NCI-H1417 (cell line): ENCODE measurements around the gene S100A12.
"Not testable (repeated sequence)": the region's sequence is repeated elsewhere in the genome, so short reads cannot be mapped to it uniquely, and the experiment has no call there.

Source experiments
- DNase-seq, 3 experiments: peaks; one replicate each; lab custom pipeline; 2025; lab: John Stamatoyannopoulos, UW

The S100A12 gene

DNA sequence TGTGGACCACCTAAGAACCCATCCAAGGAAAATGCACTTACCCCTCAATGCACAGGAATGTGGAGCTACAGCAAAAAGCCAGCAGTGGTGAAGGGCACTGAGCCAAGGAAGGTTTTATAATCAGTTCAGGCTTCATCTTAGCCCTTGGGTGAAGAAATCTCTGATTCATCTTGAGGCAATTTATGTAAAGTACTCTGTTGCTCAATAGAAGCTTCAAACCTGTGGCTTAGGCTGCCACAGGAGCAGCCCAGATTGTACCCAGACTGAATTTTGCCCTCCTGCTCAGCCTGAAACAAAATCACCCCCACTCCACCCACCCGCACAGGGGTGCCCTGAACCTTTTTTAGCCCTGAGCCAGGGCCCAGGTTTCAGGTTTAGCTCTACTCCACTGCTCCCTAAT is at the start of gene S100A12:
Gene S100A12, minus strand, starts transcription at position 111 of the 400 bp plus-strand sequence. CDS start 1,029 bp downstream, outside the sequence.
- DNase-seq, result no peak

- DNase-seq, result no peak
Observed at GRCh38 chr1:153422450-153423068, 47.1 kb upstream of the S100A12 start.

DNA sequence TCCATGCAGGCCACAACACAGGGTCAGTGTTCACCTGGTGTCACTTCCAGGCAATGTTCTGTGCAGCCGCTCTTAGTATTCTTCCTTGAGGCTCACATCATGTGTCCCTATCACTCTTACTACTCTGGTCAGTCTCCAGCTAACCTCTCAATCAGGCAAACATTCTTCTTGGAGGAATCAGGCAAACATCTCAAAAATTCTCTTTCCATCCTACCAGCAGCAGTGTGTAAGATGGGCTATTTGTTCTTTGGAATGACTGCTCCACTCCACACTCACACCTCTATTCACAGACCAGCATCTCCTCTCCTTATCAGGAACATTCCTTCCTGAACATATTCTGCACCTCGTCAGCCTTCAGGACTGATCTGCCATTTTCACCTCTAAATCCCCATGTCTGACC is 44.9 kb upstream of the S100A12 start:
- no peak for DNase-seq

- not testable (repeated sequence) for DNase-seq
Observed at GRCh38 chr1:153419436-153419793, 44.0 kb upstream of the S100A12 start.

GRCh38 chr1:153418758-153419435 is 43.5 kb upstream of the S100A12 start:
- DNase-seq, result not testable (repeated sequence)

DNA sequence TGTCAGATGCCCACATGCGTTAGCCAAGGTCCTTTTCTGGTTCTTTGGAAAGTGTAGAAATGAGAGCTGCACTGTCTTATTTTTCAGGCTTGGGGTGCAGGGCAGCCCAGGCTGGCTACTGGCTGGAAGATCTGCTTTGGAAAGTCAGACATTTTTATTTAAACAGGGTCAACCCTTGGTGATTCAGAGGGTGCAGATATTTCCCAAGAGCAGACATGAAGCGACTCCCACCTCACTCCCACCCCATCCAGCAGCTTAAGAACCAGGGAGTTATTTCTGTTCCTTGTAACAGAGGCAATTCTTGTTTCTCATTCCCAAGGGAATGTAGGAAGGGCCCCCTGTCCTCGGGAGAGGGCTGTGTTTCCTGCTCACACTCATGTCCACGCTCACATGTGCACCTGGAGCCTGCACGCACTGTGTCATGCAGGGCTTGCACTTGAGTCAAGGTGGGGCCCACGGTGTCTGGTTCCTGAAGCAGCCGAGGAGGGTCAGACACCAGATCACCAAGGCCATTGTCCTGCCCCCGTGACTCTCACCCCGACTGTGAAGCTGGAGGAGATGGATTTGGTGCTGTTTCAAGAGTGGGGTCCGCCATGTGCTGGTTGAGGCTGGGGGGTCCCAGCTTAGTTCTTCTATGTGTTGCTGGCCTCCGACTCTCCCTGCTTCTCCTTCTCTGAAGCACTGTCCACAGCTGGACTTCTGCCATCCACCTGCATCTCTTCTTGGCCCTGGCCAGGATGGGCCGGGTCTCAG is 41.9 kb upstream of the S100A12 start:
- no peak for DNase-seq

- no peak for DNase-seq
Observed at GRCh38 chr1:153415850-153416570, 40.6 kb upstream of the S100A12 start, which contains the start of gene S100A7A. TSS of gene S100A7A (plus strand) at chr1:153416520. CDS start at chr1:153418083, 1,563 bp downstream.

- not testable (repeated sequence) for DNase-seq
Observed at GRCh38 chr1:153413961-153414360, 38.5 kb upstream of the S100A12 start.

GRCh38 chr1:153407274-153407673 is 31.9 kb upstream of the S100A12 start:
- not testable (repeated sequence) for DNase-seq

DNA sequence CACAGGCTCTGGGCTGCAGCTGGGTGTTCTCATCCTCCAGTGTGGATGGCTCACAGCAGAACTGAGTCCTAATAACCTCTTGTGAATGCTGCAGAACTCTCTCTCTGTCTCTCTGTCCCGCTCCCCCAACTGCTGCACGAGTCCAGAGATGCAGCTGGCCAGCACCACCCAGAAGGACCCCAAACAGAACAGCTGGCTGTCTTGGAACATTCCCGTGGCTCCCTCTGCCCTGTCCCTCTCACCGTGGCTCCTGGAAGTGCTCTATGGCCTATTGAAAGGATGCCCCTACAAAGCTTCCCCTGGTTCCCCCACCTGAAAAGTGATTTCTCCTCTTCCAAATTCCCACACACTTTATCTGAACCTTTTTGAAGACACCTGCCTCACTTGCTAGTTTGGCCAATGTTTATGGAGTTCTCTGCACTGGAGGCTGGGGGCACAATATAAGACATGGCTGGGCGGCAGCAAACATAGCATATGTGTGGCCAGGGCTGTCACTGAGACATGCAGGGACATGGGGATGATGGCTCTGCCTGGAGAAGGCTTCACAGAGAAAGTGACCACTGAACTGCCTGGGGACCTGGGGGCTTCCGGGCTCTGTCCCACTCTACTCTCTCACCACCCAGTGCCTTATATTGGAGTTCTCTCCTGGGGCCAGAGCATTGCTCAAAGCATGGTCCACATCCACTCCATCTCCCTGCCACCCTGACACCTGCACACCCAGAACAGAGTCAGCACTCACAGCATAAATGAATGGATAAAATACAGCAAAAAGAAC is 30.6 kb upstream of the S100A12 start:
- DNase-seq, result not testable (repeated sequence)

GRCh38 chr1:153404768-153405167 is 29.3 kb upstream of the S100A12 start:
- no peak for DNase-seq

DNA sequence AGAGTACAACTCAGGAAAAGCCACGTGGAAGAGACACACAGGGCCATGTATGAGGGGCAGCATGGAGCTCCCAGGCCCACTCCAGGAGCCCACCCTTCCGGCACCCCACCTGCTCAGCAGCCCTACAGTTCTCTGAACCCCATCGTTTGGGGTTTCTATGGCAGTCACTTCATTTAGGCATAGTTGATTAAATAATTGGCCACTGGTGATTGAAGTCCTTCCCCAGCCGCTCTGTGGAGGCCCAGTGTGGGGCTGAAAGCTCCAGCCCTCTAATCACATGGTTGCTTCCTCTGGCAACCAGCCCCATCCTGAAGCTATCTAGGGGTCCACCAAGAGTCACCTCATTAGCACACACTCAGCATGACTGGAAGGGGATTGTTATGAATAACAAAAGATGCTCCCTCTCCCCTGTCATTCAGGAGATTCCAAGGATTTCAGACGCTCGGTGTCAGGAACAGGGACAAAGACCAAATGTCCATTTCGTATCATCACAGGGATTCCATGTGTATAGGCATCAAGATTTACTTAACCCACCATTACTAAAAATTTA is 28.7 kb upstream of the S100A12 start:
- DNase-seq, result no peak

- DNase-seq, result peak in 1 of 3 experiments; percentile 80
Observed at GRCh38 chr1:153403421-153404085, 28.1 kb upstream of the S100A12 start.

GRCh38 chr1:153402226-153402625 is 26.8 kb upstream of the S100A12 start:
- DNase-seq, result no peak

DNA sequence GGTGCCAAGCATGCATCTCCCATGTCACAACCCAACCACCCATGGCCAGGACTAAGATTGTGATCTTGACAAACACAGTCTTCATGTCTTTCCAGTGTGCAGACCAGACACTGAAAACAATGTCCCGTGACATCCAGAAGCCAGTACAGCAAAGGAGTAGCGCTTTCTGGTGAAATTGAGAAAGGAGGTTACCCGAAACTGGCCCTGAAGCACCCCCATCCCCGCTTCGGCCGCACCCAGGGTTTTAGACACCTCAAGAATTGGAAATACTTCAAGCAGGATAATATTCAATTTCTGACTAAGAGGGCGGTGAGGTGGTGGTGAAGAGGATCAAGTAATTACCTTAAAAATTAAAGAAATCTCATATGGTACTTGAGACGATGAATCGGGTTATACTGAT is 26.0 kb upstream of the S100A12 start:
- no peak for DNase-seq

DNA sequence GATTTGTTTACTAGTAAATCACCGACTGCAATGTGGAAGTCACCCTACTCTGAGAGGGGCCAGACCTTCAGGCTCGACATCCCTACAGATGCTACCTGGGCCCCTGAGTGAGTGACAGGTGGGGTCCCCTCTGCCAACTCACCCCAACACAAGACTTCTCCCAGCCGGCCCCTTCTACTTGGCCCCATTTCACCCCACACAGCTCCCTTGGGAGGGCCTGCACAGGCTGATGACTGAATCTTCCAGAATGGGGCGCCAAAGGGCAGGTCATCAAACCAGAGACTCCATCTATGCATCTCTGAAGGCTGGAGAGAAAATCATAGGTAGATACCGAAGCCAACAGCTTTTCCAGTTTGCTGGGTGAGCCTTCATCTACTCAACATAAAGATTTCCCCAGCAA is 24.8 kb upstream of the S100A12 start:
- DNase-seq, result peak; percentile 28 to 78 (median 39)

DNA sequence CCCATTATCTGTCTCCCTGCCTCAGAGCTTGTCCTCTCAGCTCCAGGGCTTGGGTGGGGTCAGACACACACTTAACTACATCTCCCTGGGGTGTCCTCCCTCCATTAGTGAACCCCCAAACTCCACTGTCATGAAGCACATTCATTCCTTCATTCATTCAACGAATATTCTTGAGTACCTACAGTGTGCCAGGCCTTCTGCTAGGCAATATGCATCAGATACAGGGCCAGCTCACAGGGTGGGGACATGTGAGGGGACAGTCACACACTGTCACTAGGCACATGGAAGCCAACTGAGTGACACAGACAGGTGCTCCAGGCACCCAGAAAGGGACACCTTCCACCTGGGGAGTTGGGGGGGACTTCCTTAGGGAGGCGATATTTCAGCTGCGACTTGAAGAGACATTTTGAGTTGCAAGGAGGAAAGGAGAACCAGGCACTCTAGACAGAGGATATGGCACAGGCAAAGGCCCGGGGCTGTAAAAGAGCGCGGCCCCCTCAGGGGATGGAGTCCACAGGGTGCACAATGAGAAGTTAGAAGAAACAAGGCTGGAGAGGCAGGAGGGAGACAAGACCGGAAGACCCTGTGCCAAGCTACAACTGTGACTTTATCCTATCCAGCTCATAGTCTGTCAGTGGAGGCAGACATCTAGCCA is 24.1 kb upstream of the S100A12 start:
- DNase-seq, result no peak

GRCh38 chr1:153397924-153398651 is 22.7 kb upstream of the S100A12 start:
- no peak for DNase-seq
